Measurements from ENCODE around the gene CPT1A.

Gene CPT1A

DNA sequence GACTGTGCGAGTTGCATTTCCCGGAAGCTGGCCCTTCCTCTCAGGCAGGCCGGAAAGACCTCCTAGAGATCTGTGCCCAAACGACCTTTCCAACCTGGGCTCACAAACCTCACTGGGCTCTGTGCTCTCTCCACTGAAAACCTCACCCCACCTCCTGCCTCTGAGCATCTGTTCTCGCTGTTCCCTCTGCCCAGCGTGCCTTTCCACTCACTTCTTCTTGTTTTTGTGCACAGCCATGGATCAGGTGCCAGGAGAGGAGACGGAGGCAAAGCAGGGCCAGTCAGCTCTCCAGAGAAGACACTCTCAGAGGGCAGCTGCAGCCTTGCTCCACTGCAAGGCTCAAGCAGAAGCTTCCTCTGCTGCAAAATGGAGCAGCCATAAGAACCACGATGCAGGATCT, 10.9 kb upstream of the CPT1A start:
- Histone ChIP-seq H3K4me1 (ENCODE audit: control insufficient read depth, insufficient read depth, low read length) (no peaks in the 10 kb centered on the region; the same call in 1 of the 2 replicates), H3K27me3 (ENCODE audit: control insufficient read depth, insufficient read depth, low read length) (peaks cover 20% of the 10 kb centered on the region), H3K4me3 (ENCODE audit: low read depth, low read length) (no peak overlapping the region), H3K27ac (ENCODE audit: low read depth, low read length) (no peak overlapping the region), H3K36me3 (ENCODE audit: control insufficient read depth, insufficient read depth, low read length) (no peaks in the 10 kb centered on the region), H3K9me3 (ENCODE audit: control insufficient read depth, insufficient read depth, low read length) (no peaks in the 10 kb centered on the region), H3K9ac (ENCODE audit: low read depth, low read length) (no peak overlapping the region)

DNA sequence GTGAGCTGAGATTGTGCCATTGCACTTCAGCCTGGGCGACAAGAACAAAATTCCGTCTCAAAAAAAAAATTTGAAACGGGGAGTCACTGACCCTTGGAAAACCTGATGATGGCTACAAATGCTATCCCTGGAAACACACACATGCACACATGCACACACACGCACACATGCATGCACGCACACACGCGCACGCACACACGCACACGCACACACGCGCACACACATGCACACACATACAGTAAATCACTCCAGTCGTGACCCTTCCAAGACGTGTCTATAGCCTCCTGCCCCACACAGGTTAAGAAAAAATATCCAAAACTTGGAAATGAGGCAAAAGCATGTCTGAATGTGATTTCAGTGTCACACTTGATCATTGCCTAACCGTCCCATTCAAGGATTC, 6.7 kb upstream of the CPT1A start:
- no peaks in the 10 kb centered on the region for H3K9me3 ChIP-seq (ENCODE audit: control insufficient read depth, insufficient read depth, low read length)
- peaks cover 10% of the 10 kb centered on the region; the same call in 1 of the 2 replicates for H3K4me1 ChIP-seq (ENCODE audit: control insufficient read depth, insufficient read depth, low read length)
- H3K9ac ChIP-seq (ENCODE audit: low read depth, low read length), result no peak overlapping the region
- no peak overlapping the region for H3K4me3 ChIP-seq (ENCODE audit: low read depth, low read length)
- peaks cover 26% of the 10 kb centered on the region for H3K27me3 ChIP-seq (ENCODE audit: control insufficient read depth, insufficient read depth, low read length)
- no peaks in the 10 kb centered on the region for H3K36me3 ChIP-seq (ENCODE audit: control insufficient read depth, insufficient read depth, low read length)
- no peak overlapping the region for H3K27ac ChIP-seq (ENCODE audit: low read depth, low read length)

DNA sequence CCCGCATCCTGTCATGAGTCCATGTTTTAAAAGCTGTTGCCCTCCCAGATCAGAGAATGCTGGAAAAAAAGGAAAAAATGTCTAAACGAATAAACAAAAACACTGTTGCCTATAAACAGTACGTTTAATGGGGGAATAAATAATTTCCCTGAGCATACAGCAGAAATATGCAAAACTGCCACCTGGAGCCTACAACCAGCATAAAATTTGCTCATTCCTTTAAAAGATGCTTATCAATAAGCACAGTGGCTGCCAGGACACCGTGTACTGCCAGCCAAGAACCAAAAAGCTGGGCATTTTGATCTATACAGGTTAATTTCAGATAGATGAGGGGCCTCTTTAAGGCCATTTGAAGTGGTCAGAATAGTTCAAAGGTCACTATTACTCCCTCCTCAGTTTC, 5.7 kb upstream of the CPT1A start:
- no peak overlapping the region for H3K4me3 ChIP-seq (ENCODE audit: low read depth, low read length)
- no peak overlapping the region for H3K27ac ChIP-seq (ENCODE audit: low read depth, low read length)
- H3K4me1 ChIP-seq (ENCODE audit: control insufficient read depth, insufficient read depth, low read length), result peaks cover 15% of the 10 kb centered on the region; the same call in 1 of the 2 replicates
- H3K9me3 ChIP-seq (ENCODE audit: control insufficient read depth, insufficient read depth, low read length), result no peaks in the 10 kb centered on the region
- no peak overlapping the region for H3K9ac ChIP-seq (ENCODE audit: low read depth, low read length)
- H3K36me3 ChIP-seq (ENCODE audit: control insufficient read depth, insufficient read depth, low read length), result no peaks in the 10 kb centered on the region
- H3K27me3 ChIP-seq (ENCODE audit: control insufficient read depth, insufficient read depth, low read length), result peaks cover 36% of the 10 kb centered on the region

DNA sequence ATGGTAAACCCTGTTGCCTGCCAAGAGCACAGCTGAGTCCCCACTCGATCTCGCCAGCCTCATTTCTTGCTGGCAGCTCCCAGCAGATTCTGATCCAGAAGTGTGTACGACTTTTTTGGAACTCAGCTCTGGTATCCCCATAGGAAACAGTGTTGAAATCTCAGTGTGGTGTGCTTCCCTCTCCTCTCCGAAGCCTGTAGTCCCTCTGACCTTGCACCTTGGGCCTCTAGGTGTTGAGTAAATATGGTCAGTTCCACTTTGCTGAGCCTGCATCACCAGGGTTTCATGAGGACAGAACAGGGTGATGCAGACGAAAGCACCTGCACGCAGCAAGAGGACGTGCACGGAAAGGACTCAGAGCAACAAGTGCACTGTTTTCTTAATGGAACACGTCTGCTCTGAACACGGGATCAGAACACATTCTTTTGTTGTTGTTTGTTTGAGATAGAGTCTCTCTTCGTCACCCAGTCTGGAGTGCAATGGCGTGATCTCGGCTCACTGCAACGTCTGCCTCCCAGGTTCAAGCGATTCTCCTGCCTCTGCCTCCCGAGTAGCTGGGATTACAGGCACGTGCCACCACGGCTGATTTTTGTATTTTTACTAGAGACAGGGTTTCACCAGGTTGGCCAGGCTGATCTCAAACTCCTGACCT, 3.8 kb upstream of the CPT1A start:
- Histone ChIP-seq H3K36me3 (ENCODE audit: control insufficient read depth, insufficient read depth, low read length) (no peaks in the 10 kb centered on the region), H3K27me3 (ENCODE audit: control insufficient read depth, insufficient read depth, low read length) (peaks cover 51% of the 10 kb centered on the region)

DNA sequence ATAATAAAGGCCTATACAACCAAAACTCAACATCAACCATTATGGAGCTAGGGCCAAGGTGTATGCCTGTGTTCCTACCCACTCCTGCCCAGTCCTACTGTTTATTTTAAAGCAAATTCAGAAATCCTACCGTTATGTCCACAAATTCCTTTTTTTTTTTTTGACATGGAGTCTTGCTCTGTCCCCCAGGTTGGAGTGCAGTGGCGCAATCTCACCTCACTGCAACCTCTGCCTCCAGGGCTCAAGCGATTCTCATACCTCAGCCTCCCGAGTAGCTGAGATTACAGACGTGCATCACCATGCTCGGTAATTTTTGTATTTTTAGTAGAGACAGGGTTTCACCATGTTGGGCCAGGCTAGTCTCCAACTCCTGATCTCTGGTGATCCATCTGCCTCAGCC, 3.1 kb upstream of the CPT1A start:
- no peak overlapping the region for H3K4me3 ChIP-seq (ENCODE audit: low read depth, low read length)
- H3K4me1 ChIP-seq (ENCODE audit: control insufficient read depth, insufficient read depth, low read length), result peaks cover 22% of the 10 kb centered on the region; the same call in 1 of the 2 replicates
- H3K9me3 ChIP-seq (ENCODE audit: control insufficient read depth, insufficient read depth, low read length), result no peaks in the 10 kb centered on the region
- no peak overlapping the region for H3K27ac ChIP-seq (ENCODE audit: low read depth, low read length)
- H3K9ac ChIP-seq (ENCODE audit: low read depth, low read length), result no peak overlapping the region
- H3K36me3 ChIP-seq (ENCODE audit: control insufficient read depth, insufficient read depth, low read length), result no peaks in the 10 kb centered on the region
- H3K27me3 ChIP-seq (ENCODE audit: control insufficient read depth, insufficient read depth, low read length), result peaks cover 53% of the 10 kb centered on the region

More for the DNA sequence above, 3.8 kb upstream of the CPT1A start:
- H3K4me3 ChIP-seq (ENCODE audit: low read depth, low read length), result no peak overlapping the region
- H3K4me1 ChIP-seq (ENCODE audit: control insufficient read depth, insufficient read depth, low read length), result peaks cover 15% of the 10 kb centered on the region; the same call in 1 of the 2 replicates
- H3K9me3 ChIP-seq (ENCODE audit: control insufficient read depth, insufficient read depth, low read length), result no peaks in the 10 kb centered on the region
- no peak overlapping the region for H3K9ac ChIP-seq (ENCODE audit: low read depth, low read length)
- H3K27ac ChIP-seq (ENCODE audit: low read depth, low read length), result no peak overlapping the region

DNA sequence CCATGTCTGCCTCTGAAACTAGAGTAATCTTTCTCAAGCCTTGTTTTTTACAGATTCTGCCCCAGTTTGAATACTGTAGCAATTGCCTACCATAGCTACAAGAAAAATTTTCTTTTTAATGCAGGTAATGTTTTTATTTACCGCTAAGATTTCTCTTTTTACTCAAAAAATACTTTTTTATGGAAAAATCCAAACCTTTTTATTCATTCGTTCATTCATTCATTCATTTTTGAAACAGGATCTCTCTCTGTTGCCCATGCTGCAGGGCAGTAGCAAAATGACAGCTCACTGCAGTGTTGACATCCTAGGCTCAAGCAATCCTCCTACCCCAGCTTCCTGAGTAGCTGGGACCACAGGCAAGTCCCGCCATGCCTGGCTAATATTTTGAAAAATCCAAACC, 2.7 kb upstream of the CPT1A start:
- Histone ChIP-seq H3K9me3 (ENCODE audit: control insufficient read depth, insufficient read depth, low read length) (no peaks in the 10 kb centered on the region), H3K9ac (ENCODE audit: low read depth, low read length) (no peak overlapping the region), H3K4me3 (ENCODE audit: low read depth, low read length) (peak overlapping the region; percentile 66), H3K36me3 (ENCODE audit: control insufficient read depth, insufficient read depth, low read length) (no peaks in the 10 kb centered on the region), H3K27ac (ENCODE audit: low read depth, low read length) (no peak overlapping the region), H3K4me1 (ENCODE audit: control insufficient read depth, insufficient read depth, low read length) (peaks cover 22% of the 10 kb centered on the region; the same call in 1 of the 2 replicates), H3K27me3 (ENCODE audit: control insufficient read depth, insufficient read depth, low read length) (peaks cover 53% of the 10 kb centered on the region)

DNA sequence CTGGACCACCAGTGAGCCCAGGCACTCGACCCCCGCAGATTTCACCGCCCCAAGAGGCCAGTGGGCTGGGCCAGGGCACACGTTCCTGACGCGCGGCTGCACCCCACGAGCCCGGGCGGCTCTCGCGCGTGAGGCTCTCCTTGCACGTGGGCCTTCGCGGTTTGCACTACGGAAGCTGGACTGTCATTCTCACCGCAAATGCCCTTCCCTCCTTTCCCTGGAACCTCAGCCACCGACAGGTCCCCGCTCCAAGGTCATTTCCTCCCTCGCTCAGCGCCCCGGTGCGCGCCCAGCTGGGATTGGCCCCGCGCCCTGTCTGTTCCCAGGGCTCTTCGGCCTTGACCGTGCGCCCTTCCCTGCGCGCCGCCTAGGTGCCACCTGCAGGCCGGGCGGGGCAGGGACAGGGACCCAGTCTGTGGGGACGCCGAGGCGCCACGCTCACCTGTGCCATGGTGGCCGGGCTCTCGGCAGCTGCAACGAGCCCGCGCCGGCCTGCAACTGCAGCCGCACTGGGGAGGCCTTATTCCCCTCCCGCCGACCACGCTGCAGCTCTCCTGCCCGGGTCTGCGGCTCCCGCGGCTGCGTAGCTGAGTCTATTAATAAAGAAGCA, 2.1 kb upstream of the CPT1A start:
- no peaks in the 10 kb centered on the region for H3K9me3 ChIP-seq (ENCODE audit: control insufficient read depth, insufficient read depth, low read length)
- H3K36me3 ChIP-seq (ENCODE audit: control insufficient read depth, insufficient read depth, low read length), result no peaks in the 10 kb centered on the region
- peaks cover 53% of the 10 kb centered on the region for H3K27me3 ChIP-seq (ENCODE audit: control insufficient read depth, insufficient read depth, low read length)
- H3K4me3 ChIP-seq (ENCODE audit: low read depth, low read length), result peak overlapping the region; percentile 66
- H3K27ac ChIP-seq (ENCODE audit: low read depth, low read length), result no peak overlapping the region
- H3K4me1 ChIP-seq (ENCODE audit: control insufficient read depth, insufficient read depth, low read length), result peaks cover 24% of the 10 kb centered on the region; the same call in 1 of the 2 replicates
- H3K9ac ChIP-seq (ENCODE audit: low read depth, low read length), result no peak overlapping the region

DNA sequence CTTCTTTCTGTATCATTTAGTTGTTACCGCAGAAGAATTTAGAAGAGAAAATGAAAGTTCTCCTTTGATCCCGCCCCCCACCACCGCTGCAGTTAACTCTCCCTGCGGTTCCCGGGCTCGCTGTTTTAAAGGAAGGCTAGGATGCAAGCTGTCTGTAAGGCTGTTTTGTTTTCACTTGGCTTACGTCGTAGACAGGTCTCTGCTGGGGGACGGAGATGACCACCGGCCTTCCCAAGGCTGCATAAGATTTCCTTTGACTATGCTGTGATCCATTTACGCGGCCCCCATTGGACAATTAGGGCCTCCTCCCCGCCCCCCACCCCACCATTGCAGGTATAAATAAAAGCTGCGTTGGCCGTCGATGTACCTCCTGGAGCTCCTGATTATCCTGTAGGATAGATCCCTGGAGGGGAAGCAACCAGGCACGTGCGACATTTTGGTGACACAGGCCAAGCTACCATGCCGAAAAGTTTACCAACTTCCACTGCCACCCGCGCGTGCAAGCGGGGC, 1.4 kb upstream of the CPT1A start:
- Histone ChIP-seq H3K9ac (ENCODE audit: low read depth, low read length) (no peak overlapping the region), H3K36me3 (ENCODE audit: control insufficient read depth, insufficient read depth, low read length) (no peaks in the 10 kb centered on the region), H3K9me3 (ENCODE audit: control insufficient read depth, insufficient read depth, low read length) (no peaks in the 10 kb centered on the region), H3K4me3 (ENCODE audit: low read depth, low read length) (peak overlapping the region; percentile 66), H3K4me1 (ENCODE audit: control insufficient read depth, insufficient read depth, low read length) (peaks cover 31% of the 10 kb centered on the region), H3K27ac (ENCODE audit: low read depth, low read length) (no peak overlapping the region), H3K27me3 (ENCODE audit: control insufficient read depth, insufficient read depth, low read length) (peaks cover 53% of the 10 kb centered on the region)

DNA sequence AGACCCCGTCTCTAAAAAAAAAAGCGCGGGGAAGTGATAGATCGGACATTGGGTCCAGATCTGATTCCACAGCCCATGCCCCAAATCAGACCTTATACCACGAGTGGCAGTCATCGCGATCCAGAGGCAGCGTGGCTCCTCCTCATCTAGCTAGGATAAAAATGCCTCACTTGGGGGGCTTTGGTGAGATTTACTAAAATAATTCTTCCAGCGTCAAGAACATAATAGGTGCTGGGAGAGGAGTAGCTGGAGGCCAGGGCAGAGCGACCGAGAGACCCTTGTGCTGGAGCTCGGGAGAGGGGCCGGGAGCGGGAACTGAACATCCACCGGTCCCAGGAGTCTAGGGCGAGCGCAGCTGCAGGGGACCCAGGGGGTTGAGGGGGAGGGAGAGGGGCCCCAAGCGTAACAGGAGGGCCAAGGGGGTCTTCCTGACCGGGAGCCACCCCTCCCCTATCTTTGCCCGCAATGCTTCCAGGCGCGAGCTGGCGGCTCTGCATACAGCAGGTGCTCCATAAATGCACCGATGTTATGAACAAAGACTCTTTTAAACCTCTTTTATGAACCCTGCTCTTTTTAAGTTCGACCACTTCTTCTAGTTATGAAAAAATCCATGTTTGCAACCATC, 823 bp upstream of the CPT1A start:
- H3K27ac ChIP-seq (ENCODE audit: low read depth, low read length), result no peak overlapping the region
- H3K9me3 ChIP-seq (ENCODE audit: control insufficient read depth, insufficient read depth, low read length), result no peaks in the 10 kb centered on the region
- no peak overlapping the region for H3K9ac ChIP-seq (ENCODE audit: low read depth, low read length)
- peak overlapping the region; percentile 66; the same call in 1 of the 2 replicates for H3K4me3 ChIP-seq (ENCODE audit: low read depth, low read length)
- peaks cover 34% of the 10 kb centered on the region for H3K4me1 ChIP-seq (ENCODE audit: control insufficient read depth, insufficient read depth, low read length)
- H3K27me3 ChIP-seq (ENCODE audit: control insufficient read depth, insufficient read depth, low read length), result peaks cover 56% of the 10 kb centered on the region
- no peaks in the 10 kb centered on the region for H3K36me3 ChIP-seq (ENCODE audit: control insufficient read depth, insufficient read depth, low read length)

DNA sequence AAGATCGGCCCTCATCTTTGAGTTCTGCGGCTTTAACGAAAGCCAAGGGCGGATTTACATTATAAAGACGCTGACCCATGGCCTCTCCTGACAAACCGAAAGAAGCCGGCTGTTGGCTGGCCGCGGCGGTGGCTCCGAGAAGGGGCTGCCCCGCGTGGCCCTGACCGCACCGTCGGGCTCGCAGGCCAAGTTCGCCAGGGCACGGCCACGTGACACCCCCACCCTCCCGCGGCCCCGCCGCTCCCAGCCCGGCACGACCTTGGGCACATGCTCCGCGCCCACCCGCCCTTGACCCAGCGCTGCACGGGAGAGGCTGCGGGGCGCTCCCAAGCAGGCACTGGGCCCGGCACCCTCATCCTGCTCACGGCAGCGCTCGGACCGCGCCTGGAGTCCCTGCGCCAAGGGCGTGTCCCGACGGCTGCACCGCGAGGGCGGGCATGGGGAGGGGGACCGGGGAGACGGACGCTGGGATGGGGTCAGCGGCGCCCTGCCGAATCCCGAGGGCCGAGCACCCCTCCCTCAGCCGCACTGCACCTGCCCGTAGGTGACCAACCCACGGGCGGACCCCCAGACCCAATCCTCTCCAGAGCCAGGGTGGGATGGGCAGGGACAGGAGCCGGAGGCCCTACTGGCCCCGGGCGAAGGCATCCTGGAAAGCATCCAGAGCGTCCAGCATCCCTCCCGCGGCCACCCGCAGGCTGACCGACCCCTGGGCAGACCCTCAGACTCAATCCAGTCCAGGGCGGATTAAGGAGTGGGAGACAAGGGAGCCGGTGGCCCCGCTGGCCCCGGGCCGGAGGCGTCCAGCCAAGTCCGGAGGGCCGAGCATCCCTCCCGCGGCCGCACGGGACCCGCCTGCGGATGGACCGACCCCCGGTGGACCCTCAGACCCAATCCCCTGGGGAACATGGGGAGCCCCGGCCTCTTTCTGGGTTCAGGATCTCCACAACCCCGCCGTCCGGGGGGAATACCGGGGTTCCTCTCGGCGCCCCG, 759 bp downstream of the CPT1A start:
- Histone ChIP-seq H3K36me3 (ENCODE audit: control insufficient read depth, insufficient read depth, low read length) (no peaks in the 10 kb centered on the region), H3K4me1 (ENCODE audit: control insufficient read depth, insufficient read depth, low read length) (peaks cover 34% of the 10 kb centered on the region), H3K4me3 (ENCODE audit: low read depth, low read length) (peak overlapping the region; percentile 68), H3K9ac (ENCODE audit: low read depth, low read length) (no peak overlapping the region), H3K27me3 (ENCODE audit: control insufficient read depth, insufficient read depth, low read length) (peaks cover 56% of the 10 kb centered on the region), H3K27ac (ENCODE audit: low read depth, low read length) (peak overlapping the region; percentile 90), H3K9me3 (ENCODE audit: control insufficient read depth, insufficient read depth, low read length) (no peaks in the 10 kb centered on the region)

Data from HUES48 (cell line).